ENCODE measurements around the gene FBXL12.
"Not testable (repeated sequence)": the region's sequence is repeated elsewhere in the genome, so short reads cannot be mapped to it uniquely, and the experiment has no call there.

FBXL12 gene

DNA sequence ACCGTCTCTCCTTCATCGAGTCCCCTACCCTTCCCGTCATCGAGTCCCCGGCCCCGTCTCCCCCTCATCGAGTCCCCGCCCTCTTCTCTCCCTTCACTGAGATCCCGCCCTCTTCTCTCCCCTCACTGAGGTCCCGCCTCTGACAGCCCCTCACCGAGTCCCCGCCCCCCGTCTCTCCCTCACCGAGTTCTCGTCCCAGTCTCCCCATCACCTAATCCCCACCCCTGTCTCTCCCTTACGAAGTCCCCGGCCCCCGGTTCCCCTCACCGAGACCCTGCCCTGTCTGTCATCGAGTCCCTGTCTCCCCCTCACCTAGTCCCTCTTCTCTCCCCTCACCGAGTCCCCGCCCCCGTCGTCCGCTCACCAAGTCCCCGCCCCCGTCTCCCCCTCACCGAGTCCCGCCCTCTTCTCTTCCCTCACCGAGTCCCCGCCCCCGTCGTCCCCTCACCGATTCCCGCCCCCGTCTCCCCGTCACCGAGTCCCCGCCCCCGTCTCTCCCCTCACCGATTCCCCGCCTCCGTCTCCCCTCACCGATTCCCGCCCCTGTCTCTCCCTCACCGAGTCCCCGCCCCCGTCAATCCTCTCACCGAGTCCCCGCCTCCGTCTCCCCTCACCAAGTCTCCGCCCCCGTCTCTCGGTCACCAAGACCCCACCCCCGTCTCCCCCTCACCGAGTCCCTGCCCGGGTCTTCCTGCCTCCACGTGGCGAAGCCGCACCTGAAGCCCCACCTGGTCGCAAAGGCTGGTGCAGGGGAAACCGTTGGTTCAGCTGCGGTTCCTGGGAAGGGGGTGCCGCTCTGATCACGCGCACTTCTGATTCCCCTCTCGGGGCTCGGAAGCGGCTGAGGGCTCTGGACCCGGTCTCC, 26.4 kb downstream of the FBXL12 start:
- DNase-seq (ENCODE audit: low spot score) (peak; percentile 75), FAIRE-seq (no peak)

DNA sequence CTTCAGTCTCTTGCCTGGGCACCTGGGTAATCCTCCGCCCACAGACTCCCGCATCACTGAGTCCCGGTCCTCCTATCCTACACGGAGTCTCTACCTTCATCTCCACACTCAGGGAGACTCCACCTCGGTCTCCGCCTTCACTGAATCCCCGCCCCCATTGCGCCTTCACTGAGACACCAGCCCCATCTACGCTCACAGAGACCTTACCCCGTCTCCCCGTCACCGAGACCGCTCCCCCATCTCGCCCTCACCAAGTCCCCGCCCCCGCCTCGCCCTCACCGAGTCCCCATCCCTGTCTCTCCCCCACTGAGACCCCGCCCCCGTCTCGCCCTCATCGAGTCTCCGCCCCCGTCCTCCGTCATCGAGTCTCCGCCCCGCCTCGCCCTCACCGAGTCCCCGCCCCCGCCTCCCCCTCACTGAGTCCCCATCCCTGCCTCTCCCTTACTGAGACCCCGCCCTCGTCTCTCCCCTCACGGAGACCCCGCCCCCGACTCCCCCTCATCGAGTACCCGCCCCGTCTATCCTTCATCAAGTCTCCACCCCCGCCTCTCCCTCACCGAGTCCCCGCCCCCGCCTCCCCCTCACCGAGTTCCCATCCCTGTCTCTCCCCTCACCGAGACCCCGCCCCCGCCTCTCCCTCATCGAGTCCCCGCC, 27.2 kb downstream of the FBXL12 start:
- DNase-seq (ENCODE audit: low spot score): peak; percentile 84
- peak; percentile 27 for FAIRE-seq

DNA sequence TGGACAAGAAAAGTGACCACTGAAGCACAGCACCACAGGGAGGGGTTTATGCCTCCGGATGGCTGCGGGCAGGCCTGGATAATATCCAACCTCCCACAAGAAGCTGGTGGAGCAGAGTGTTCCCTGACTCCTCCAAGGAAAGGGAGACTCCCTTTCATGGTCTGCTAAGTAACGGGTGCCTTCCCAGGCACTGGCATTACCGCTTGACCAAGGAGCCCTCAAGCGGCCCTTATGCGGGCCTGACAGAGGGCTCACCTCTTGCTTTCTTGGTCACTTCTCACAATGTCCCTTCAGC, 27.9 kb downstream of the FBXL12 start:
- DNase-seq (ENCODE audit: low spot score); FAIRE-seq: not testable (repeated sequence)

DNA sequence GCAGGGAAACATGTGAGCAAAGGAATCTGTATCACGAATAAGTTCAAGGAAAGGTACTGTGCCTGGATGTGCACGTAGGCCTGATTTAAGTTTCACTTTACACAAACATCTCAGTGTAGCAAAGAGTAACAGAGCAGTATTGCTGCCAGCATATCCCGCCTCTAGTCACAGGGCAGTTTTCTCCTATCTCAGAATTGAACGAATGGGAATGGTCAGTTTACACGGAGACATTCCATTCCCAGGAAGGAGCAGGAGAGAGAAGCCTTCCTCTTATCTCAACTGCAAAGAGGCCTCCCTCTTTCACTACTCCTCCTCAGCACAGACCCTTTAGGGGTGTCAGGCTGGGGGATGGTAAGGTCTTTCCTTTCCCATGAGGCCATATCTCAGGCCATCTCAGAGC, 29.3 kb downstream of the FBXL12 start:
- not testable (repeated sequence) for DNase-seq (ENCODE audit: low spot score); FAIRE-seq

DNA sequence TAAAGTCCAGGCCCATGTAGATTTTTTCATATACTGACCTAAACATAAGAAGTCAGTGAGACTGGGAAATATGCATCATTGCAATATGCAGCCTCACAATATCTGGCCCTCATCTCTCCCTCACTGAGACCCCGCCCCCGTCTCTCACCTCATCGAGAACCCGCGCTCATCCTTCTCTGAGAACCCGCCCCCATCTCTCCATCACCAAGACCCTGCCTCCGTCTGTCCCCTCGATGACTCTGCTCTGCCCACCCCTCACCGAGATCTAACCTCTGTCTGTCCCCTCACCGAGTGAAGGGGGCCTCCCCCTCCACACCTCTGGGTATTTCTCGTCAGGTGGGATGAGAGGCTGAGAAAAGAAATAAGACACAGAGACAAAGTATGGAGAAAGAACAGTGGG, 29.8 kb downstream of the FBXL12 start:
- FAIRE-seq: no peak
- no peak for DNase-seq (ENCODE audit: low spot score)

DNA sequence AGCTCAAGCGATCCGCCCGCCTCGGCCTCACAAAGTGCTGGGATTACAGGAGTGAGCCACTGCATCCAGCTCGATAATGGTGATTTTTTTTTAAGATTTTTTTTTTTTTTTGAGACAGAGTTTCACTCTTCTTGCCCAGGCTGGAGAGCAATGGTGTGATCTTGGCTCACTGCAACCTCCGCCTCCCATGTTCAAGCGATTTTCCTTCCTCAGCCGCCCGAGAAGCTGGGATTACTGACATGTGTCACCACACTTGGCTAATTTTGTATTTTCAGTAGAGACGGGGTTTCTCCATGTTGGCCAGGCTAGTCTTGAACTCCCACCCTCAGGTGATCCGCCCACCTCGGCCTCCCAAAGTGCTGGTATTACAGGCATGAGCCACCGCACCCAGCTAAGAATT, 30.3 kb downstream of the FBXL12 start:
- FAIRE-seq; DNase-seq (ENCODE audit: low spot score): not testable (repeated sequence)

DNA sequence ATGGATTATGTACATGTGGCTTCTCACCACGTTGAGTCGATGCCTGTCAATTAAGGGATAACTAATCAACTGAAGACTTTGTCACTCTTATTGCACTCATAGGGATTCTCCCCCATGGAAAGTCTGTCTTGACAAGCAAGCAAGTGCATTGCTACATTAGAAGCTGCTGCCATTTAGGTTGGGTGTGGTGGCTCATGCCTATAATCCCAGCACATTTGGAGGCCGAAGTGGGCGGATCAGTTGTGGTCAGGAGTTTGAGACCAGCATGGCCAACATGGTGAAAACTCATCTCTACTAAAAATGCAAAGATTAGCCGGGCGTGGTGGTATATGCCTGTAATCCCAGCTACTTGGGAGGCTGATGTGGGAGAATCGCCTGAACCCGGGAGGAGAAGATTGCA, 32.1 kb downstream of the FBXL12 start:
- no peak for FAIRE-seq
- no peak for DNase-seq (ENCODE audit: low spot score)

DNA sequence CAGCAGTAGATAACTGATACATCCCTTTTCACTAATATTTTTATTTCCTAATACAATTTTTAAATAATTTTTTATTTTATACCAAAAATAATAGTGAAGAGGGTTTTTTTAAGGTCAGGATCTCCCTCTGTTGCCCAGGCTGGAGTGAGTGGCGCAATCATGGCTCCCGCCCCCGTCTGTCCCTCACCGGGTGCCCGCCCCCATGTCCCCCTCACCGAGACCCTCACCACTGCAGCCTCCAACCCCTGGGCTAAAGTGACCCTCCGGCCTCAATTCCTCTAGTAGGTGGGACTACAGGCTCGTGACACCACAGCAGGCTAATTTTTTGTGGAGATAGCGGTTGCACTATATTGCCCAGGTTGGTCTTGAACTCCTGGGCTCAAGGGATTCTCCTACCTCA, 32.5 kb downstream of the FBXL12 start:
- DNase-seq (ENCODE audit: low spot score) (no peak), FAIRE-seq (no peak)

DNA sequence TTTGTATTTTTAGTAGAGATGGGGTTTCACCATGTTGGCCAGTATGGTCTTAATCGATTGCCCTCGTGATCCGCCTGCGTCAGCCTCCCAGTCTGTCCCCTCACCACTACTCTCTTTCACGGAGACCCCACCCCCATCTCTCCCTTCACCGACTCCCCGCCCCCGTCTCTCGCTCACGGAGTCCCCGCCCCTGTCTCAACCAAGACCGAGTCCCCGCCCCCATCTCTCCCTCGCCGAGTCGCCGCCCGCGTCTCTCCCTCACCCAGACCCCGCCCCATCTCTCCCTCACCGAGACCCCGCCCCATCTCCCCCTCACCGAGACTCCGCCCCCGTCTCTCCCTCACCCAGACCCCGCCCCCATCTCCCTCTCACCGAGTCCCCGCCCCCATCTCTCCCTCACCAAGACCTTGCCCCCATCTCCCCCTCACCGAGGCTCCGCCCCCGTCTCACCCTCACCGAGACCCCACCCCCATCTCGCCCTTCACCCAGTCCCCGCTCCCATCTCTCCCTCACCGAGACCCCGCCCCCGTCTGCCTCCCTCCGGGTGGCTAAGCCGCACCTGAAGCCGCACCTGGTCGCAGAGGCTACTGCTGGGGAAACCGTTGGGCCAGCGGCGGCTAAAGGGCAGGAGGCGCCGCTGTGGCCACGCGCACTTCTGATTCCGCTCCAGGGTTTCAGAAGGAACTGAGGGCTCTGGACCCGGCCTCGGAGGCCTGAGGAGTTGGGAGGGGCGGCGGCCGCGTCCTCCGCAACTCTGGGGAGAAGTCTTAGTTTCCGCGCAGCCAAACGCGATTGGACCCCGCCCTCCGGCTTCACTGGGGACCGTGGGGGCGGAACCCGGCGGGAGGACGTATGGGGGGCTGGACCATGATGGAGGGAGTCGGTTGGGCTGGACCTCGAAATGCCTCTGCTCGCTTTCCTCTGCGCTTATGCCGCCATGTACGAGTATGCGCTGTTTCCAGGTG, 33.2 kb downstream of the FBXL12 start:
- DNase-seq (ENCODE audit: low spot score) (peak; percentile 92), FAIRE-seq (no peak)

DNA sequence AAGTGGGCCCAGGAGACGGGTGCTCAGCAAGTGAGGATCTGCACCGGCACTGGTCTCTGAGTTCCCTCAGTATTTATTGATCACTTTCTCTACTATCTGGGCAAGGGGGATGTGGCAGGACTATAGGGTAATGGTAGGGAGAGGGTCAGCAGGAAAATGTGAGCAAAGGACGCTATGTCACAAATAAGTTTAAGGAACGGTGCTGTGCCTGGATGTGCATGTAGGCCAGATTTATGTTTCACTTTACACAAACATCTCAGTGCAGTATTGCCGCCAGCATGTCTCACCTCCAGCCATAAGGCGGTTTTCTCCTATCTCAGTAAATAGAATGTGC, 34.7 kb downstream of the FBXL12 start:
- not testable (repeated sequence) for DNase-seq (ENCODE audit: low spot score)
- peak; percentile 71 for FAIRE-seq

DNA sequence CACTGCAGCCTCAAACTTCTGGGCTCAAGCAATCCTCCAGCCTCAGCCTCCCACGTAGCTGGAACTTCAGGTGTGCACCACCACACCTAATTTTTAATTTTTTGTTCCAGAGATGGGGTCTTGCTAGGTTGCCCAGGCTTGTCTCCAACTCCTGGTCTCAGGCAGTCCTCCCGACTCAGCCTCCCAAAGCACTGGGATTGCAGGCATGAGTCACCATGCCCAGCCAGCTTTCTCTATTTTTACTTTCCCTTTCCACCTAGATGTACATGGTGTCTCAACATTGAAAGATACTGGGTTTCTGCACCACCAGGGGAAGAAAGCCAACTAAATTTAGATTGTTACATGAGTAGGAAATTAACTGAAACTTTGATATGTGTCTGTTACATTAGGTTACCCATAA, 36.5 kb downstream of the FBXL12 start:
- FAIRE-seq (no peak), DNase-seq (ENCODE audit: low spot score) (no peak)

DNA sequence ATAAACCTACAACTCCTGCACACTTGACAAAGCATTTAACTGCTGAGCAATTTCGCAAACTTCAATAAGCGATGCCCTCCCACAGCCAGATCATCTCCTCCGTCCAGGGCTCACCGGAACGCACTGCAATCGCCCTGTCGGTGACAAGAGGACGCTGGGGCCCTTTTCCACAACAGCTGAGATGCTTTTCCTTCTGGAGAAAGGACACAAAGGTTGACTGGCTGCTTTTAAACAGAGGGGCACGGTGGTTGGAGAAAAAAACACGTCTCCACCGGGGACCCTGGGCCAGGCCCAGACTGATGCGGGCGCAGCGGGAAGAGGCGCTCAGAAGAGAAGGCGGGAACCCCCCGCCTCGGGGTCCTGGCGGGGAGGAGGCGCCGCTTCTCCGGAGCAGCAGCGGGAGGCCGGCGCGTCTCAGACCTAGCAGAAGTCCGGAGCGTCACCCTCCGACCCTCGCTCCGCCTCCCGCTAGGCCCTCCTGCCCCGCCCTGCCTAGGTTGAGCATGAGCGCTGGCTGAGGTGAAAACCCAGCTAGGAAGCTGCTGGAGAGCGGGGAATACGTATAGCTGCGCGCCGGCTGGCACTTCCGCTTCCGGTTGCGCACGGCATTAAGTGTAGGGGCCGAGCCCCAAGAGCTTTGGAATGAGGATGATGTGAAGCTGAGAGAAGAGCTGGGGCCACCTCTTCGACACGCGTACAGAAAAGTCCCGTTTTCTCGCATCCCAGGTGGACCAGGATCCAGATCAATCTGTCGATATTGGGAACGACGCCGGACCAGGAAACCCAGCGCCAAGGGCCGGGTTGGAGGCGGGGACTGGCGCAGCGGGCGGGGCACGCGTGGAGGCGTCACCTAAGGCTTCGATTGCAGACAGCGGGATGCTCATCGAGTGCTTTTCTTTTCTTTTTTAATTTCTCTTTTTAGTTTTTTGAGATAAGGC, 50.4 kb downstream of the FBXL12 start, which contains the start of gene ZNF846:
Gene ZNF846, minus strand, starts transcription at position 564 of the 938 bp plus-strand sequence. CDS start 3,788 bp downstream, outside the sequence.
- FAIRE-seq: no peak

More for the DNA sequence above, 50.4 kb downstream of the FBXL12 start, which contains the start of gene ZNF846:
- DNase-seq (ENCODE audit: low spot score): peak; percentile 88
